K562 (cell line): Measurements from ENCODE around the gene PPARG. TPM values are rescaled to one million over a fixed set of nuclear protein-coding genes. Genes with fewer than 3 reads are reported as not detected.

Experiments used
- ATAC-seq: fragments of 200-7000 bp; cut with Tn5 transposase; 3 replicates; pipeline ENCODE4 v1.9.1; 2020; ENCODE audit warnings: moderate library complexity
- BruUV-seq: library from RNA; stranded (reverse); fragments of 400-500 nt; replicated peaks from 2 replicates; lab custom pipeline; 2021; lab: Mats Ljungman, UMichigan
- CTCF ChIA-PET: fragments of 300-600 bp; formaldehyde crosslinking; extraction: SDS; loops from one replicate; lab custom pipeline; 2021; ENCODE audit warnings: low intra/inter-chr PET ratio; lab: Yijun Ruan, JAX
- POLR2A ChIA-PET: fragments of 300-600, 350-650 bp; sonication (Branson Sonifier 250); formaldehyde crosslinking; extraction: SDS; loops from one replicate; lab custom pipeline; 2021; ENCODE audit warnings: antibody characterized with exemption, inconsistent platforms; lab: Yijun Ruan, JAX
- DNase-seq, 4 experiments: peaks; one replicate each; pipeline versions ENCODE4 v3.0.0 to v3.0.0-alpha.2; 2011 to 2018; ENCODE audit warnings: low spot score in 3 of 4, mixed read lengths in 3 of 4; ENCODE audit errors: extremely low read depth in 1 of 4
- FAIRE-seq: peaks from 2 replicates; lab custom pipeline; 2011; peaks lifted over from hg19 to GRCh38; lab: Jason Lieb, UNC
- H2AFZ ChIP-seq: 2 replicates; pipeline ENCODE4 v1.6.0; 2011; ENCODE audit warnings: low read depth, low read length, control low read depth, inconsistent platforms
- H3K27ac ChIP-seq: fragments of 200-600 bp; 3 replicates; pipeline ENCODE4 v1.8.0; 2011; ENCODE audit warnings: low read depth, mild to moderate bottlenecking, control low read depth, inconsistent platforms, low read length, moderate library complexity, mixed read lengths; ENCODE audit errors: extremely low read depth
- H3K27me3 ChIP-seq, 2 experiments: fragments of 300-600 bp in 1 of 2; 2 replicates in 1 of 2; 3 replicates in 1 of 2; pipeline versions ENCODE4 v1.6.0 to v1.8.0; 2011; ENCODE audit warnings: inconsistent platforms in 2 of 2, low read length in 2 of 2, mild to moderate bottlenecking in 1 of 2, mixed read lengths in 1 of 2, moderate library complexity in 1 of 2; ENCODE audit not compliant: control insufficient read depth in 2 of 2, insufficient read depth in 2 of 2
- H3K36me3 ChIP-seq: fragments of 300-600 bp; 3 replicates; pipeline ENCODE4 v1.8.0; 2011; ENCODE audit warnings: mild to moderate bottlenecking, low read length, inconsistent platforms; ENCODE audit not compliant: control insufficient read depth, insufficient read depth
- H3K4me1 ChIP-seq, 2 experiments: fragments of 200-600 bp in 1 of 2; replicated peaks in 1 of 2; 2 replicates in 1 of 2; 3 replicates in 1 of 2; pipeline versions ENCODE4 v1.5.1 to v1.8.0; 2011; ENCODE audit warnings: inconsistent platforms in 2 of 2, low read length in 2 of 2, mild to moderate bottlenecking in 1 of 2, mixed read lengths in 1 of 2, moderate library complexity in 1 of 2; ENCODE audit not compliant: control insufficient read depth in 2 of 2, insufficient read depth in 2 of 2
- H3K4me2 ChIP-seq: 2 replicates; pipeline ENCODE4 v1.6.1; 2011; ENCODE audit warnings: low read length, control low read depth, inconsistent platforms, mixed read lengths; ENCODE audit not compliant: insufficient read depth
- H3K4me3 ChIP-seq: fragments of 200-600 bp; sonication (generic), shearing (Covaris generic); 2 replicates; pipeline ENCODE4 v1.5.1; 2016; ENCODE audit warnings: control low read depth, inconsistent platforms
- H3K79me2 ChIP-seq: fragments of 200-600 bp; 3 replicates; pipeline ENCODE4 v1.8.0; 2011; ENCODE audit warnings: low read length, inconsistent platforms; ENCODE audit not compliant: control insufficient read depth, insufficient read depth
- H3K9ac ChIP-seq, 2 experiments: 2 replicates each; pipeline versions ENCODE4 v1.6.0 to v1.6.1; 2011; ENCODE audit warnings: low read depth in 2 of 2, low read length in 2 of 2, control low read depth in 1 of 2, inconsistent platforms in 1 of 2, mild to moderate bottlenecking in 1 of 2, mixed read lengths in 1 of 2; ENCODE audit not compliant: insufficient read depth in 1 of 2
- H3K9me1 ChIP-seq: one replicate; pipeline ENCODE4 v1.6.0; 2011; ENCODE audit warnings: inconsistent platforms, mild to moderate bottlenecking, low read length, moderate library complexity; ENCODE audit not compliant: control insufficient read depth, insufficient read depth
- H3K9me3 ChIP-seq: replicated peaks from 2 replicates; pipeline ENCODE4 v1.5.1; 2011; ENCODE audit warnings: low read depth, low read length, inconsistent platforms; ENCODE audit not compliant: control insufficient read depth, insufficient read depth
- H4K20me1 ChIP-seq: replicated peaks from 2 replicates; pipeline ENCODE4 v1.6.1; 2011; ENCODE audit warnings: low read length, inconsistent platforms, mixed read lengths; ENCODE audit not compliant: control insufficient read depth, insufficient read depth
- BCL6 ChIP-seq: fragments of 250-450 bp; sonication (Bioruptor Pico); IDR thresholded peaks from 2 replicates; pipeline ENCODE4 v1.4.0; 2020
- CBFA2T3 ChIP-seq: fragments of 450-650 bp; IDR thresholded peaks from 2 replicates; pipeline ENCODE4 v1.6.1; 2017
- KAT8 ChIP-seq: fragments of 450-650 bp; IDR thresholded peaks from 2 replicates; pipeline ENCODE4 v1.6.1; 2016; ENCODE audit warnings: low read depth, mild to moderate bottlenecking
- RBM15 ChIP-seq: fragments of 200-400 bp; formaldehyde crosslinking; IDR thresholded peaks from 2 replicates; pipeline ENCODE4 v1.6.1; 2018; ENCODE audit warnings: mild to moderate bottlenecking, low read length, moderate library complexity; ENCODE audit not compliant: insufficient read depth
- RBM17 ChIP-seq: fragments of 200-400 bp; formaldehyde crosslinking; IDR thresholded peaks from 2 replicates; pipeline ENCODE4 v1.6.1; 2017; ENCODE audit warnings: low read depth, mild to moderate bottlenecking, low read length, borderline replicate concordance
- RBM25 ChIP-seq: fragments of 200-400 bp; formaldehyde crosslinking; IDR thresholded peaks from 2 replicates; pipeline ENCODE4 v1.6.1; 2018; ENCODE audit warnings: low read length, low read depth, moderate library complexity; ENCODE audit not compliant: severe bottlenecking
- SMC3 ChIP-seq: conservative IDR thresholded peaks from 2 replicates; pipeline ENCODE4 v1.6.1; 2011; ENCODE audit warnings: low read depth, low read length, improper control_type of control experiment; ENCODE audit not compliant: insufficient read depth
- ZNF436 ChIP-seq: fragments of 250-450, 450-650 bp; sonication (Bioruptor Pico); formaldehyde crosslinking; IDR thresholded peaks from 2 replicates; pipeline ENCODE4 v1.7.0; 2020; ENCODE audit warnings: mild to moderate bottlenecking
- WGBS: fragments of 100-300 bp; shearing (Covaris generic); methylation state at CpG from one replicate; pipeline ENCODE4 v1.1.6; 2016; ENCODE audit warnings: low coverage, mixed read lengths; ENCODE audit not compliant: insufficient coverage; ENCODE audit errors: missing lambda C conversion rate; 5-methylcytosine and 5-hydroxymethylcytosine counted together
- in situ Hi-C: fragments of 300-500 bp; cut with MboI; formaldehyde crosslinking; loops from 4 replicates; pipeline ENCODE4 v1.15.0; 2018; ENCODE audit warnings: inconsistent platforms, mixed read lengths
- intact Hi-C: fragments of 100-400 bp; cut with micrococcal nuclease; formaldehyde crosslinking; loops from 2 replicates; pipeline ENCODE4 v1.14.2; 2022
- polyA plus RNA-seq, 8 experiments: library from polyadenylated mRNA; depleted of rRNA in 4 of 8; stranded (reverse) in 5 of 8; unstranded in 3 of 8; fragments of >200 nt; fragmentation: Nextera tagmentation in 2 of 8; fragmentation: Illumina TruSeq in 1 of 8; extraction: Ambion mirVana in 2 of 8; extraction: Trizol in 1 of 8; gene quantifications; 2 replicates each; pipeline versions ENCODE4 v1.2.1 to v1.2.3, GENCODE V29; 2011 to 2014; ENCODE audit warnings: inconsistent platforms in 1 of 8, missing spikeins in 1 of 8
- total RNA-seq, 7 experiments: library from RNA; depleted of rRNA in 6 of 7; stranded (reverse); fragments of >200 nt in 6 of 7; fragmentation: Illumina TruSeq in 2 of 7; extraction: Trizol in 2 of 7; gene quantifications; 2 replicates each; pipeline versions ENCODE4 v1.2.1 to v1.2.3, GENCODE V29; 2011 to 2021; ENCODE audit warnings: low replicate concordance in 1 of 7

Gene PPARG
- total and polyA plus RNA-seq, 9 of the 15 experiments (the other 6 are each of a cell fraction or from before 2014, with no cell fraction given) = not detected

GRCh38 chr3:12249519-12249918, 39.4 kb upstream of the PPARG start:
- no peaks in the 10 kb centered on the region for H3K27me3 ChIP-seq
- DNase-seq = no peak
- H3K4me3 ChIP-seq = no peak overlapping the region
- no peaks in the 10 kb centered on the region for H4K20me1 ChIP-seq
- intact Hi-C loops (no loop called here), in situ Hi-C loops (no loop called here)
- H3K27ac ChIP-seq = no peak overlapping the region
- ChIA-PET POLR2A (no interaction called here), CTCF (no interaction called here)
- no peak overlapping the region for H3K4me2 ChIP-seq
- no peak overlapping the region for H3K9ac ChIP-seq
- H3K9me1 ChIP-seq = no peaks in the 10 kb centered on the region
- H2AFZ ChIP-seq = no peak overlapping the region
- 4% methylated on average over 2 of the region's 2 CpGs for WGBS
- no peaks in the 10 kb centered on the region for H3K79me2 ChIP-seq
- no peaks in the 10 kb centered on the region for H3K36me3 ChIP-seq
- H3K9me3 ChIP-seq = no peaks in the 10 kb centered on the region; the same call in 1 of the 2 replicates
- TF ChIP-seq RBM25 = peak; percentile 84
- no peak for TF ChIP-seq RBM15
- 0 out of 5 replicates have a peak, but pooled peaks cover 0 to 4% of the 10 kb centered on the region in 2 experiments for H3K4me1 ChIP-seq
- no peak for ATAC-seq
- BruUV-seq = no TSS peak
- FAIRE-seq = no peak

DNA sequence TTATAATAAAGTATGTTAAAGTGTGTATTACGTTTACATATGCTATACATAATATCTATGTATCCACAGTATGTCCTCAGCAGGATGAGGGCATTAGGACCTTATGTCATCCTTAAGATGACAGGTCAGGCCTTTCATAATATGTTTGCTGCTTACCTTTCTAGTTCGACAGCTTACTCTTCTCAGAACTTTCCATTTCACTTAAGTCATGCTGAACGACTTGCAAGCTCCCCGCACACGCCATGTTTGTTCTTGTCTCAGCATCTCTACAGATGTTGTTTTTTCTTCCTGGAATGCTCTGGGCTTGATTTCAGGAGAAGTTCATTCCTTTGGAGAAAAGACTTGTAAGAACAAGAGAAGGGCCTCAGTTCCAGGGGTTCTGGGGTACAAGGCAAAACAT, 36.0 kb upstream of the PPARG start:
- TF ChIP-seq KAT8 = no peak
- TF ChIP-seq RBM17 = no peak
- TF ChIP-seq ZNF436 (CRISPR knock-in tag) = no peak
- TF ChIP-seq CBFA2T3 = no peak
- TF ChIP-seq BCL6 (CRISPR knock-in tag) = no peak
- no peak for TF ChIP-seq SMC3
- ChIA-PET CTCF (no interaction called here), POLR2A (interaction anchor here (1.1 to 1.2 kb wide), 2 partner anchors 17 to 23 kb away, joined by 3 to 6 read pairs; no protein-coding TSS in a partner anchor)
- Histone ChIP-seq H3K79me2 (no peaks in the 10 kb centered on the region), H3K9me3 (no peaks in the 10 kb centered on the region; the same call in 1 of the 2 replicates), H3K4me2 (no peak overlapping the region), H3K27ac (no peak overlapping the region), H3K4me3 (no peak overlapping the region), H3K9me1 (no peaks in the 10 kb centered on the region), H3K4me1 (0 out of 5 replicates have a peak, but pooled peaks cover 0 to 4% of the 10 kb centered on the region in 2 experiments), H3K9ac (no peak overlapping the region), H2AFZ (no peak overlapping the region), H3K36me3 (no peaks in the 10 kb centered on the region), H3K27me3 (peaks cover 0 to 4% of the 10 kb centered on the region in 2 experiments; a peak in 1 of 5 replicates), H4K20me1 (no peaks in the 10 kb centered on the region)
- in situ Hi-C loops (no loop called here), intact Hi-C loops (no loop called here)
- DNase-seq = no peak
- FAIRE-seq = no peak
- no TSS peak for BruUV-seq
- under 1% methylated on average over 5 of the region's 5 CpGs for WGBS
- no peak for ATAC-seq
